ENCODE data around the gene KLHDC8A.
"Not testable (repeated sequence)": the region's sequence is repeated elsewhere in the genome, so short reads cannot be mapped to it uniquely, and the experiment has no call there.

The KLHDC8A gene

DNA sequence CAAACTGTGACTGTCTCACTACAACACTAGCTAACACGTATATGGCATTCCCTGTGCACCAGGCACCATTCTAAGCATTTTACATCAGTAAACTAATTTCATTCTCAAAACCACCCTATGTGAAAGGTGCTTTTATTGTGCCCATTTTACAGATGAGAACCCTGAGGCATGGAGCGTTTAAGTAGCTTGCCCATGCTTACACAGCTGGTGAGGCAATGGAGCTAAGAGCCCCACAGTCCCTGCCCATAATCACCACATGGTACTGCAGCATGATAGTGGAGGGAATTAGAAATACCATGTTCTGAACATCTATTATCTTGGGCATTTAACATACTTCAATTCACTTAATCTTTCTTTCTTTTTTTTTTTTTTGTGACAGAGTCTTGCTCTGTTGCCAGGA is 31.1 kb upstream of the KLHDC8A start:
- TF ChIP-seq CTCF (IDR thresholded peaks at IDR 0.05; ENCODE audit: borderline replicate concordance, insufficient read depth, low read depth, low read length) = no peak
- no peak overlapping the region for H3K4me3 ChIP-seq (ENCODE audit: low read depth, low read length)

- not testable (repeated sequence) for H3K4me3 ChIP-seq (ENCODE audit: low read depth, low read length)
Measured at GRCh38 chr1:205382990-205383389, 26.3 kb upstream of the KLHDC8A start.

GRCh38 chr1:205382561-205382960 is 25.8 kb upstream of the KLHDC8A start:
- H3K4me3 ChIP-seq (ENCODE audit: low read depth, low read length) = no peak overlapping the region
- no peak for TF ChIP-seq CTCF (IDR thresholded peaks at IDR 0.05; ENCODE audit: borderline replicate concordance, insufficient read depth, low read depth, low read length)

DNA sequence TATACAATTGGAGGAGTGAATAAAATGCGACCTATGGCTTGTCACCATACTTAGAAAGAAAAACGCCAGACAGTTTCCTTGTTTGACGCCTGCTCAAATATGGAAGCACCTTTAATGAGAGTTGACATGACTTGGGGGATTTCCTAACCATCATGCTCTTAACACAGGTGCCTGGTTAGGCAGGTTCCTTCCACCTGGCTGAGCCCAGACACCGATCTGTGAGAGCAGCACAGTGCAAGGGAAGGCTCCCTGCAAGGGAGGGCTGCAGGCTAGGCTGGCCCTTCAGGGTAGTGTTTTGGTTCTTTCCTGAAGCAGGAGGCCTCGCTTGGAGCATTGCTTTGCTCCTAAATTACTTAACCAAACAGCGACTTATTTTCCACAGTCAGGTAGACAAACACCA is 24.6 kb upstream of the KLHDC8A start:
- TF ChIP-seq CTCF (IDR thresholded peaks at IDR 0.05; ENCODE audit: borderline replicate concordance, insufficient read depth, low read depth, low read length) = no peak
- no peak overlapping the region for H3K4me3 ChIP-seq (ENCODE audit: low read depth, low read length)

- TF ChIP-seq CTCF (IDR thresholded peaks at IDR 0.05; ENCODE audit: borderline replicate concordance, insufficient read depth, low read depth, low read length) = no peak
- no peak overlapping the region for H3K4me3 ChIP-seq (ENCODE audit: low read depth, low read length)
Measured at GRCh38 chr1:205380882-205381281, 24.2 kb upstream of the KLHDC8A start.

GRCh38 chr1:205379056-205379455 is 22.3 kb upstream of the KLHDC8A start:
- H3K4me3 ChIP-seq (ENCODE audit: low read depth, low read length) = no peak overlapping the region
- TF ChIP-seq CTCF (IDR thresholded peaks at IDR 0.05; ENCODE audit: borderline replicate concordance, insufficient read depth, low read depth, low read length) = no peak

DNA sequence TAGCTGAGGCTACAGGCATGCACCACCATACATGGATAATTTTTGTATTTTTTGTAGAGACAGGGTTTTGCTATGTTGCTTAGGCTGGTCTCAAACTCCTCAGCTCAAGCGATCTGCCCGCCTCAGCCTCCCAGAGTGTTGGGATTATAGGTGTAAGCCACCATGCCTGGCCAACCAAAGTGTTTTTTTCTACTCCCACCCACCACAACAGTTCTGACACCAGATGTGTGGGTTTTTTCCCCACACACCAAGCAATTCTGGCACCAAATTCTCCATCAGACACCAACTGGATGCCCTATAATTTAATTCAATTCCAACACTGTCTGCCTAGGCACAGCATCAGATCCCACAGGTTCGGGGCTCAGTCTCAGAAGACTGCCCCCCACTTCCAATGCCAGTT is 20.6 kb upstream of the KLHDC8A start:
- no peak for TF ChIP-seq CTCF (IDR thresholded peaks at IDR 0.05; ENCODE audit: borderline replicate concordance, insufficient read depth, low read depth, low read length)

GRCh38 chr1:205376739-205377138 is 20.0 kb upstream of the KLHDC8A start:
- H3K4me3 ChIP-seq (ENCODE audit: low read depth, low read length) = no peak overlapping the region
- no peak for TF ChIP-seq CTCF (IDR thresholded peaks at IDR 0.05; ENCODE audit: borderline replicate concordance, insufficient read depth, low read depth, low read length)

More for the DNA sequence above, 20.6 kb upstream of the KLHDC8A start:
- no peak overlapping the region for H3K4me3 ChIP-seq (ENCODE audit: low read depth, low read length)
